ENCODE results near the gene SGF29.

DNA sequence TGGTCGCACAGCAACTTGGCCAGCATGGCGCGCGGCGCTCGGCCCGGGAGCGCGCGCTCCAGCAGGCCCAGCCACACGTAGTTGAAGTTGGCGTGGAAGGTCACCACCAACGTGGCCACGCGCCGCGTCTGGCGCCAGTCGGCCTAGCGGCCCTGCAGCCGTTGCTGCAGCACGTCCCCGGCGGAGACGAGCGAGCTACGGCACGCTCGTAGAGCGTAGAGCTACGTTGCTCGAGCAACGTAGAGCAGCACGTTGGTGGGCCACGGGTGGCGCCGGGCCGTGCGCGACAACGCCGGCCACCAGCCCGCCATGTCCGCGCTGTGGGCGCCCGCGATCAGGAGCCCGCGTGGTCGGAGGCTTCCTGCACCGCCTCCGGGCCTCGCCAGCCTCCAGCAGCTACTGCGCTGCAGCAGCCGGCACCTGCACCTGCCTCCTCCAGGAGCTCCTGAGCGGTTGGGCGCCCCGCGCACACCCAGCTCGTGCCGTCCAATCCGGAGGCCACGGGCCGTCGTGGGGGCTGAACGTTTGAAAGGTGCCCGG lies 69.5 kb downstream of the SGF29 start:
- TF ChIP-seq, protein P1, sequence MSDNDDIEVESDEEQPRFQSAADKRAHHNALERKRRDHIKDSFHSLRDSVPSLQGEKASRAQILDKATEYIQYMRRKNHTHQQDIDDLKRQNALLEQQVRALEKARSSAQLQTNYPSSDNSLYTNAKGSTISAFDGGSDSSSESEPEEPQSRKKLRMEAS (IDR thresholded peaks at IDR 0.05) = peak; percentile 87
- TF ChIP-seq TAF1 (IDR thresholded peaks at IDR 0.05; ENCODE audit: low read depth) = peak; percentile 73; the same call in 1 of the 2 replicates
- TF ChIP-seq NFIC (IDR thresholded peaks at IDR 0.05) = no peak
- no peak for TF ChIP-seq EP300 (IDR thresholded peaks at IDR 0.05; ENCODE audit: borderline replicate concordance)
- TF ChIP-seq RAD21 (IDR thresholded peaks at IDR 0.05; ENCODE audit: low read depth) = no peak
- TF ChIP-seq, protein P2, sequence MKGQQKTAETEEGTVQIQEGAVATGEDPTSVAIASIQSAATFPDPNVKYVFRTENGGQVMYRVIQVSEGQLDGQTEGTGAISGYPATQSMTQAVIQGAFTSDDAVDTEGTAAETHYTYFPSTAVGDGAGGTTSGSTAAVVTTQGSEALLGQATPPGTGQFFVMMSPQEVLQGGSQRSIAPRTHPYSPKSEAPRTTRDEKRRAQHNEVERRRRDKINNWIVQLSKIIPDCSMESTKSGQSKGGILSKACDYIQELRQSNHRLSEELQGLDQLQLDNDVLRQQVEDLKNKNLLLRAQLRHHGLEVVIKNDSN (IDR thresholded peaks at IDR 0.05) = no peak; the same call in 1 of the 2 replicates
- TF ChIP-seq, protein P3, sequence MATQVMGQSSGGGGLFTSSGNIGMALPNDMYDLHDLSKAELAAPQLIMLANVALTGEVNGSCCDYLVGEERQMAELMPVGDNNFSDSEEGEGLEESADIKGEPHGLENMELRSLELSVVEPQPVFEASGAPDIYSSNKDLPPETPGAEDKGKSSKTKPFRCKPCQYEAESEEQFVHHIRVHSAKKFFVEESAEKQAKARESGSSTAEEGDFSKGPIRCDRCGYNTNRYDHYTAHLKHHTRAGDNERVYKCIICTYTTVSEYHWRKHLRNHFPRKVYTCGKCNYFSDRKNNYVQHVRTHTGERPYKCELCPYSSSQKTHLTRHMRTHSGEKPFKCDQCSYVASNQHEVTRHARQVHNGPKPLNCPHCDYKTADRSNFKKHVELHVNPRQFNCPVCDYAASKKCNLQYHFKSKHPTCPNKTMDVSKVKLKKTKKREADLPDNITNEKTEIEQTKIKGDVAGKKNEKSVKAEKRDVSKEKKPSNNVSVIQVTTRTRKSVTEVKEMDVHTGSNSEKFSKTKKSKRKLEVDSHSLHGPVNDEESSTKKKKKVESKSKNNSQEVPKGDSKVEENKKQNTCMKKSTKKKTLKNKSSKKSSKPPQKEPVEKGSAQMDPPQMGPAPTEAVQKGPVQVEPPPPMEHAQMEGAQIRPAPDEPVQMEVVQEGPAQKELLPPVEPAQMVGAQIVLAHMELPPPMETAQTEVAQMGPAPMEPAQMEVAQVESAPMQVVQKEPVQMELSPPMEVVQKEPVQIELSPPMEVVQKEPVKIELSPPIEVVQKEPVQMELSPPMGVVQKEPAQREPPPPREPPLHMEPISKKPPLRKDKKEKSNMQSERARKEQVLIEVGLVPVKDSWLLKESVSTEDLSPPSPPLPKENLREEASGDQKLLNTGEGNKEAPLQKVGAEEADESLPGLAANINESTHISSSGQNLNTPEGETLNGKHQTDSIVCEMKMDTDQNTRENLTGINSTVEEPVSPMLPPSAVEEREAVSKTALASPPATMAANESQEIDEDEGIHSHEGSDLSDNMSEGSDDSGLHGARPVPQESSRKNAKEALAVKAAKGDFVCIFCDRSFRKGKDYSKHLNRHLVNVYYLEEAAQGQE (IDR thresholded peaks at IDR 0.05; ENCODE audit: low read depth) = no peak
- TF ChIP-seq TEAD4 (IDR thresholded peaks at IDR 0.05) = no peak
- TF ChIP-seq TCF12 (IDR thresholded peaks at IDR 0.05; ENCODE audit: low read depth) = peak; percentile 50; the same call in 1 of the 2 replicates
- TF ChIP-seq CEBPB (IDR thresholded peaks at IDR 0.05) = no peak
- no peak for TF ChIP-seq ZBTB7A (IDR thresholded peaks at IDR 0.05; ENCODE audit: low read depth)
- no peak for TF ChIP-seq FOXM1 (IDR thresholded peaks at IDR 0.05; ENCODE audit: borderline replicate concordance, low read depth)
- TF ChIP-seq CREB1 (IDR thresholded peaks at IDR 0.05; ENCODE audit: low read depth) = no peak
